NCI-H128 (cell line): Measurements from ENCODE around the gene RNASEH2B.

Experiments
- DNase-seq: peaks from one replicate; lab custom pipeline; 2025; ENCODE audit not compliant: unreplicated experiment; lab: John Stamatoyannopoulos, UW

RNASEH2B gene

GRCh38 chr13:50936679-50937078 is 27.1 kb downstream of the RNASEH2B start:
- no peak for DNase-seq

- DNase-seq, result no peak
These were observed 30.9 kb downstream of the RNASEH2B start for GRCh38 chr13:50940509-50940908.

GRCh38 chr13:50941146-50941545 is 31.6 kb downstream of the RNASEH2B start:
- no peak for DNase-seq

GRCh38 chr13:50942630-50943311 is 33.2 kb downstream of the RNASEH2B start:
- DNase-seq, result no peak

- no peak for DNase-seq
These were observed 36.1 kb downstream of the RNASEH2B start for GRCh38 chr13:50945669-50946068.

- no peak for DNase-seq
These were observed 39.0 kb downstream of the RNASEH2B start for GRCh38 chr13:50948601-50949000.

GRCh38 chr13:50950849-50951248 is 41.3 kb downstream of the RNASEH2B start:
- DNase-seq, result no peak

- no peak for DNase-seq
These were observed 41.8 kb downstream of the RNASEH2B start for GRCh38 chr13:50951366-50951765.

- no peak for DNase-seq
These were observed 45.6 kb downstream of the RNASEH2B start for GRCh38 chr13:50955241-50955640.

- DNase-seq, result no peak
These were observed 46.2 kb downstream of the RNASEH2B start for GRCh38 chr13:50955798-50956197.

- no peak for DNase-seq
These were observed 48.0 kb downstream of the RNASEH2B start for GRCh38 chr13:50957620-50958019.

- DNase-seq, result no peak
These were observed 60.1 kb downstream of the RNASEH2B start for GRCh38 chr13:50969691-50970090.

- DNase-seq, result no peak
These were observed 61.4 kb downstream of the RNASEH2B start for GRCh38 chr13:50970956-50971355.

GRCh38 chr13:50974268-50974667 is 64.7 kb downstream of the RNASEH2B start:
- no peak for DNase-seq

GRCh38 chr13:50979187-50979586 is 69.6 kb downstream of the RNASEH2B start:
- no peak for DNase-seq

- DNase-seq, result no peak
These were observed 72.1 kb downstream of the RNASEH2B start for GRCh38 chr13:50981686-50982085.

- no peak for DNase-seq
These were observed 79.9 kb downstream of the RNASEH2B start for GRCh38 chr13:50989476-50989875.

GRCh38 chr13:50990065-50990817 is 80.7 kb downstream of the RNASEH2B start:
- DNase-seq, result no peak

- DNase-seq, result no peak
These were observed 81.4 kb downstream of the RNASEH2B start for GRCh38 chr13:50990818-50991506.

GRCh38 chr13:50991579-50992521 is 82.3 kb downstream of the RNASEH2B start:
- DNase-seq, result no peak

- DNase-seq, result no peak
These were observed 83.8 kb downstream of the RNASEH2B start for GRCh38 chr13:50993371-50993770.
